Astrocyte (in vitro differentiated cells and primary cell): Measurements from ENCODE around the gene SCUBE1.

Experiments
- EZH2 ChIP-seq: IDR thresholded peaks from 2 replicates; pipeline ENCODE4 v1.6.1; 2012; ENCODE audit warnings: mild to moderate bottlenecking, low read length, inconsistent platforms; ENCODE audit not compliant: insufficient read depth
- TF ChIP-seq, protein P1 (sequence below): IDR thresholded peaks from 2 replicates; pipeline ENCODE4 v1.5.1; 2011; ENCODE audit warnings: low read depth, mild to moderate bottlenecking, inconsistent platforms, low read length, moderate library complexity; ENCODE audit not compliant: insufficient read depth

GRCh38 chr22:43148581-43148980 lies 194.6 kb downstream of the SCUBE1 start:
- TF ChIP-seq EZH2 = no peak
- TF ChIP-seq, protein P1, sequence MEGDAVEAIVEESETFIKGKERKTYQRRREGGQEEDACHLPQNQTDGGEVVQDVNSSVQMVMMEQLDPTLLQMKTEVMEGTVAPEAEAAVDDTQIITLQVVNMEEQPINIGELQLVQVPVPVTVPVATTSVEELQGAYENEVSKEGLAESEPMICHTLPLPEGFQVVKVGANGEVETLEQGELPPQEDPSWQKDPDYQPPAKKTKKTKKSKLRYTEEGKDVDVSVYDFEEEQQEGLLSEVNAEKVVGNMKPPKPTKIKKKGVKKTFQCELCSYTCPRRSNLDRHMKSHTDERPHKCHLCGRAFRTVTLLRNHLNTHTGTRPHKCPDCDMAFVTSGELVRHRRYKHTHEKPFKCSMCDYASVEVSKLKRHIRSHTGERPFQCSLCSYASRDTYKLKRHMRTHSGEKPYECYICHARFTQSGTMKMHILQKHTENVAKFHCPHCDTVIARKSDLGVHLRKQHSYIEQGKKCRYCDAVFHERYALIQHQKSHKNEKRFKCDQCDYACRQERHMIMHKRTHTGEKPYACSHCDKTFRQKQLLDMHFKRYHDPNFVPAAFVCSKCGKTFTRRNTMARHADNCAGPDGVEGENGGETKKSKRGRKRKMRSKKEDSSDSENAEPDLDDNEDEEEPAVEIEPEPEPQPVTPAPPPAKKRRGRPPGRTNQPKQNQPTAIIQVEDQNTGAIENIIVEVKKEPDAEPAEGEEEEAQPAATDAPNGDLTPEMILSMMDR = no peak
